PC-3 (cell line): ENCODE measurements around the gene CELF1. TPM values are rescaled to one million over a fixed set of nuclear protein-coding genes. Genes with fewer than 3 reads are reported as not detected.

Experiments
- ATAC-seq: fragments of 200-7000 bp; cut with Tn5 transposase; 2 replicates; pipeline ENCODE4 v1.9.1; 2020; ENCODE audit warnings: mild to moderate bottlenecking, moderate library complexity
- BruUV-seq: library from RNA; stranded (reverse); fragments of 400-500 nt; replicated peaks from 2 replicates; lab custom pipeline; 2021; lab: Mats Ljungman, UMichigan
- CTCF ChIA-PET: fragments of 300-600 bp; sonication (Branson Sonifier 250); formaldehyde crosslinking; loops from one replicate; lab custom pipeline; 2022; ENCODE audit warnings: antibody characterized with exemption; lab: Charles Lee
- POLR2A ChIA-PET: fragments of 300-600 bp; sonication (Branson Sonifier 250); formaldehyde crosslinking; loops from one replicate; lab custom pipeline; 2022; ENCODE audit warnings: antibody characterized with exemption; ENCODE audit not compliant: unreplicated experiment; lab: Charles Lee
- DNase-seq: peaks from one replicate; pipeline ENCODE4 v3.0.0-alpha.2; 2015
- H2AFZ ChIP-seq: fragments of 300-600 bp; sonication (generic); 2 replicates; pipeline ENCODE4 v1.6.0; 2016; ENCODE audit warnings: antibody characterized with exemption, low read length
- H3F3A ChIP-seq: fragments of 300-600 bp; sonication (generic); one replicate; pipeline ENCODE4 v1.6.0; 2017; ENCODE audit warnings: antibody characterized with exemption, low read length, control low read depth, mild to moderate bottlenecking; ENCODE audit not compliant: unreplicated experiment
- H3K27ac ChIP-seq: fragments of 300-600 bp; sonication (generic); 2 replicates; pipeline ENCODE4 v1.5.1; 2016; ENCODE audit warnings: mild to moderate bottlenecking, low read length
- H3K27me3 ChIP-seq: fragments of 300-600 bp; sonication (generic); 2 replicates; pipeline ENCODE4 v1.6.1; 2016; ENCODE audit warnings: low read length, mixed read lengths
- H3K36me3 ChIP-seq: fragments of 300-600 bp; sonication (generic); 2 replicates; pipeline ENCODE4 v1.6.1; 2016; ENCODE audit warnings: low read depth, mixed run types, low read length, mixed read lengths
- H3K4me1 ChIP-seq: fragments of 300-600 bp; sonication (generic); 2 replicates; pipeline ENCODE4 v1.5.1; 2016; ENCODE audit warnings: low read length; ENCODE audit not compliant: insufficient read depth
- H3K4me2 ChIP-seq: fragments of 300-600 bp; sonication (generic); 2 replicates; pipeline ENCODE4 v1.6.0; 2016; ENCODE audit warnings: low read length
- H3K4me3 ChIP-seq: fragments of 300-600 bp; sonication (generic); 2 replicates; pipeline ENCODE4 v1.5.1; 2016; ENCODE audit warnings: mild to moderate bottlenecking, low read length, mixed read lengths
- H3K79me2 ChIP-seq: fragments of 300-600 bp; sonication (generic); 2 replicates; pipeline ENCODE4 v1.6.1; 2017; ENCODE audit warnings: low read length, mixed read lengths
- H3K9ac ChIP-seq: fragments of 300-600 bp; sonication (generic); 2 replicates; pipeline ENCODE4 v1.6.0; 2016; ENCODE audit warnings: mild to moderate bottlenecking, low read length
- H3K9me2 ChIP-seq: fragments of 300-600 bp; sonication (generic); replicated peaks from 2 replicates; pipeline ENCODE4 v1.6.1; 2016; ENCODE audit warnings: mixed run types, low read length, mixed read lengths
- H3K9me3 ChIP-seq: fragments of 300-600 bp; sonication (generic); 2 replicates; pipeline ENCODE4 v1.6.1; 2016; ENCODE audit warnings: low read length, mixed read lengths
- H4K20me1 ChIP-seq: fragments of 300-600 bp; sonication (generic); 2 replicates; pipeline ENCODE4 v1.6.1; 2016; ENCODE audit warnings: low read length, mixed read lengths
- EZH2 ChIP-seq: fragments of 300-600 bp; sonication (generic); IDR thresholded peaks from one replicate; pipeline ENCODE4 v1.6.1; 2017; ENCODE audit warnings: antibody characterized with exemption, mild to moderate bottlenecking, low read length; ENCODE audit not compliant: unreplicated experiment
- EZH2phosphoT487 ChIP-seq: fragments of 300-600 bp; sonication (generic); IDR thresholded peaks from 2 replicates; pipeline ENCODE4 v1.6.1; 2018; ENCODE audit warnings: mild to moderate bottlenecking, antibody characterized with exemption, low read length, borderline replicate concordance
- intact Hi-C: fragments of 100-400 bp; cut with micrococcal nuclease; formaldehyde crosslinking; loops from 2 replicates; pipeline ENCODE4 v1.9.0; 2023
- total RNA-seq: library from RNA; depleted of rRNA; stranded (reverse); fragments of >200 nt; gene quantifications from 2 replicates; pipeline ENCODE4 v1.2.3, GENCODE V29; 2014
- TF ChIP-seq, protein P1 (sequence below): fragments of 300-600 bp; sonication (generic); conservative IDR thresholded peaks from 2 replicates; pipeline ENCODE4 v1.5.1; 2017; ENCODE audit warnings: antibody characterized with exemption, low read depth, mild to moderate bottlenecking, low read length

The CELF1 gene
- total RNA-seq, 1 experiment from 2014 or later: 80.1 TPM

DNA sequence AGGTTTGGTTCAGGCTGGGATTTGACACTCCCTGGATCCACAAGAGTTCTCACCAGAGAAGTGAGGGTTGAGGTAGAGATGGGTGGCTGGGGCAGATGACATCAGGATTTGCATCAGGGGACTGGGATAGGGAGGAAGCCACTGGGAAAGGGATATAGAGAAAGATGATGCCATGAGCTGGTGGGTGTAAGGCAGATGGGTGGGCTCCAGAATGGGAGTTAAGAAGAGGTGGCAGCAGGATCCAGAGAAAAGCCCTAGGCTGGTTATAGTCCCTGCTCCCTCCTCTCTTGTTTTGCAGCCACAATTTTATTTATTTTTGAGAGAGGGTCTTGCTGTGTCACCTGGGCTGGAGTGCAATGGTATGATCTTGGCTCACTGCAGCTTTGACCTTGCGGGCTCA lies 43.0 kb upstream of the CELF1 start:
- DNase-seq: no peak
- no peaks in the 10 kb centered on the region for H3K36me3 ChIP-seq
- H2AFZ ChIP-seq: no peak overlapping the region
- no peaks in the 10 kb centered on the region for H3F3A ChIP-seq
- no peak overlapping the region for H3K4me3 ChIP-seq
- no peaks in the 10 kb centered on the region for H4K20me1 ChIP-seq
- peaks cover 15% of the 10 kb centered on the region for H3K27me3 ChIP-seq
- no TSS peak for BruUV-seq
- no peak overlapping the region for H3K4me2 ChIP-seq
- H3K27ac ChIP-seq: no peak overlapping the region
- H3K4me1 ChIP-seq: no peaks in the 10 kb centered on the region
- ChIA-PET POLR2A (no interaction called here), CTCF (no interaction called here)
- intact Hi-C loops: no loop called here
- no peaks in the 10 kb centered on the region for H3K9me3 ChIP-seq
- H3K79me2 ChIP-seq: no peaks in the 10 kb centered on the region
- H3K9ac ChIP-seq: no peak overlapping the region
- ATAC-seq: no peak
- no peaks in the 10 kb centered on the region for H3K9me2 ChIP-seq
- no peak for TF ChIP-seq EZH2phosphoT487
- TF ChIP-seq, protein P1, sequence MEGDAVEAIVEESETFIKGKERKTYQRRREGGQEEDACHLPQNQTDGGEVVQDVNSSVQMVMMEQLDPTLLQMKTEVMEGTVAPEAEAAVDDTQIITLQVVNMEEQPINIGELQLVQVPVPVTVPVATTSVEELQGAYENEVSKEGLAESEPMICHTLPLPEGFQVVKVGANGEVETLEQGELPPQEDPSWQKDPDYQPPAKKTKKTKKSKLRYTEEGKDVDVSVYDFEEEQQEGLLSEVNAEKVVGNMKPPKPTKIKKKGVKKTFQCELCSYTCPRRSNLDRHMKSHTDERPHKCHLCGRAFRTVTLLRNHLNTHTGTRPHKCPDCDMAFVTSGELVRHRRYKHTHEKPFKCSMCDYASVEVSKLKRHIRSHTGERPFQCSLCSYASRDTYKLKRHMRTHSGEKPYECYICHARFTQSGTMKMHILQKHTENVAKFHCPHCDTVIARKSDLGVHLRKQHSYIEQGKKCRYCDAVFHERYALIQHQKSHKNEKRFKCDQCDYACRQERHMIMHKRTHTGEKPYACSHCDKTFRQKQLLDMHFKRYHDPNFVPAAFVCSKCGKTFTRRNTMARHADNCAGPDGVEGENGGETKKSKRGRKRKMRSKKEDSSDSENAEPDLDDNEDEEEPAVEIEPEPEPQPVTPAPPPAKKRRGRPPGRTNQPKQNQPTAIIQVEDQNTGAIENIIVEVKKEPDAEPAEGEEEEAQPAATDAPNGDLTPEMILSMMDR: no peak
- no peak for TF ChIP-seq EZH2

- ChIA-PET POLR2A (no interaction called here), CTCF (no interaction called here)
- DNase-seq: no peak
- Histone ChIP-seq H4K20me1 (no peaks in the 10 kb centered on the region), H3K9me3 (no peaks in the 10 kb centered on the region), H2AFZ (no peak overlapping the region), H3K9ac (no peak overlapping the region), H3F3A (no peaks in the 10 kb centered on the region), H3K27me3 (peaks cover 15% of the 10 kb centered on the region), H3K9me2 (no peaks in the 10 kb centered on the region), H3K4me3 (no peak overlapping the region), H3K36me3 (no peaks in the 10 kb centered on the region), H3K79me2 (no peaks in the 10 kb centered on the region), H3K4me2 (no peak overlapping the region), H3K4me1 (no peaks in the 10 kb centered on the region), H3K27ac (no peak overlapping the region)
- BruUV-seq: no TSS peak
- ATAC-seq: no peak
- intact Hi-C loops: no loop called here
- TF ChIP-seq, protein P1: no peak
- TF ChIP-seq EZH2phosphoT487 (no peak), EZH2 (no peak)
Observed at GRCh38 chr11:47595029-47595428, 42.1 kb upstream of the CELF1 start.

GRCh38 chr11:47593934-47594855 lies 41.3 kb upstream of the CELF1 start, which contains the start of gene C1QTNF4:
Gene C1QTNF4 (minus strand): TSS chr11:47594411. CDS start chr11:47590810, 3,601 bp downstream.
- Histone ChIP-seq H3K9me2 (no peaks in the 10 kb centered on the region), H3K9ac (no peak within 1 kb of the TSS), H3K36me3 (no peaks in the 10 kb centered on the region), H3K27ac (no peak within 1 kb of the TSS), H3K4me1 (no peaks in the 10 kb centered on the region), H3F3A (no peaks in the 10 kb centered on the region), H3K27me3 (peaks cover 15% of the 10 kb centered on the region), H2AFZ (no peak within 1 kb of the TSS), H3K9me3 (no peaks in the 10 kb centered on the region), H3K4me3 (peak within 1 kb of the TSS; percentile 27; the same call in 1 of the 2 replicates), H3K79me2 (no peaks in the 10 kb centered on the region), H3K4me2 (peak within 1 kb of the TSS; percentile 60), H4K20me1 (no peaks in the 10 kb centered on the region)
- POLR2A ChIA-PET: no interaction called here
- ATAC-seq: no peak
- BruUV-seq: no TSS peak
- no peak for DNase-seq
- CTCF ChIA-PET: no interaction called here
- TF ChIP-seq EZH2 (no peak), EZH2phosphoT487 (no peak)
- TF ChIP-seq, protein P1: no peak
- intact Hi-C loops: no loop called here
